Measurements from ENCODE around the gene ZNF77.
"Not testable (repeated sequence)": the region's sequence is repeated elsewhere in the genome, so short reads cannot be mapped to it uniquely, and the experiment has no call there.

Gene ZNF77

DNA sequence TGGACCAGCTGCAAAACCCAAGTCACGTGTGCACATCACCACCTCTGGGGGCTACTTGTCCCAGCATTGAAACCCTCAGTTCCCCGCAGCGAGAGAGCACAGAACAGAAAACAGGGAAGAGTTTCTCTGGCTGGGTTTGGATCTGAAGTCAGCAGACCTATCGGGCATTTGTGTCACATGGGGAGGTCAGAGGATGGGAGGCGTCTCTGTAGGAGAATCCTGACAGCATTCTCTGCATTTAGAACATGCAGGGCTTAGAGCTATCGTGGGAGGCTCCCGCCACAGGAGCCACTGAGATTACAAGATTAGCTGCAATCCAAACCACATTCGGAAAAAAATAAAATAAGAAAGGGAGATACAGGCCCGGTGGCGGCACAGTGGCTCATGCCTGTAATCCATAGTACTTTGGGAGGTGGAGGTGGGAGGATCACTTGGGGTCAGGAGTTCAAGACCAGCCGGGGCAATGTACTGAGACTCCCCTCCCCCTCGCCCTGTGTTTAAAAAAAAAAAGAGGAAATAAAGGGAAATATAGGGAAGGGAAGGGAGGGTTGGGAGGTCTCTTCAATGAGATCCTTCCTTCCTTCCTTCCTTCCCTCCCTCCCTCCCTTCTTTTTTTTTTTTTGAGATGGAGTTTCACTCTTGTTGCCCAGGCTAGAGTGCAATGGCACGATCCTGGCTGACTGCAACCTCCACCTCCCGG lies 29.7 kb upstream of the ZNF77 start:
- Histone ChIP-seq H3K27ac (peak overlapping the region in 6 of 21 experiments; percentile 10 to 84 (median 49)), H3K4me3 (no peak overlapping the region)

DNA sequence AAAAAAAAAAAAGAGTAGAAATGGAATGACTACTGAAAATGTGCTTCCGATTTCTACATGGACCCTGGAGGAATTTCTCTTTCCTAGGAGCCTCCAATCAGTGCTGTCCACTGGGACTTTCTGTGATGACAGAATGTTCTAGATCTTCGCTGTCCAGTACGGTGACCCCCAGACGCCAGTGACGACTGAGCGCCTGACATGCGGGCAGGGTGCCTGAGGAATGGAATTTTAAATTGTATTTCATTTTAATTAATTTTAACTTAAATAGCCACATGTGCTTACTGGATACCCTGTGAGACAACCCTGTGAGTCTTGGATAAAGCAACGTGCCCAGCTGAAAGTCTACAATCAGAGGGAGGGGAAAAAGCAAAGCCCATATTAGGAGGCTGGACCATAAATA lies 28.5 kb upstream of the ZNF77 start:
- no peak overlapping the region for H3K4me3 ChIP-seq
- peak overlapping the region in 4 of 21 experiments; percentile 10 to 84 (median 60) for H3K27ac ChIP-seq

GRCh38 chr19:2970201-2970835 lies 25.5 kb upstream of the ZNF77 start:
- H3K27ac ChIP-seq: peak overlapping the region in 2 of 21 experiments; percentile 9 to 65
- H3K4me3 ChIP-seq: no peak overlapping the region

- no peak overlapping the region for H3K4me3 ChIP-seq
- peak overlapping the region in 6 of 21 experiments; percentile 6 to 57 (median 35) for H3K27ac ChIP-seq
These were observed 24.3 kb upstream of the ZNF77 start for GRCh38 chr19:2969104-2969504.

DNA sequence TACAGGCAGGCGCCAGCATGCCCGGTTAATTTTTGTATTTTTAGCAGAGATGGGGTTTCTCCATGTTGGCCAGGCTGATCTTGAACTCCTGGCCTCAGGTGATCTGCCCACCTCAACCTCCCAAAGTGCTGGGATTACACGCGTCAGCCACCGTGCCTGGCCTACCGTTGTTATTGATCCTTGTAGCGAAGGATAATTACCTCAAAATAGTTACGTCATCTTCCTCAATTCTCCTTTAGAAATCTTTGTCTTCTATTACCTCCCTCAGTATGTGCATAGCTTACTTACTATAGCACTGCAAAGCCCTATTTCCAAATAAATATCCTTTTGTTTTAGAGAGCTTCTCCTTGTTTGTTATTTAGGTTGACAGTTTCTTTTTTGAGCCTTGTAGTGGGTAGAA lies 23.2 kb upstream of the ZNF77 start:
- peak overlapping the region in 1 of 21 experiments; percentile 47 for H3K27ac ChIP-seq
- no peak overlapping the region for H3K4me3 ChIP-seq

DNA sequence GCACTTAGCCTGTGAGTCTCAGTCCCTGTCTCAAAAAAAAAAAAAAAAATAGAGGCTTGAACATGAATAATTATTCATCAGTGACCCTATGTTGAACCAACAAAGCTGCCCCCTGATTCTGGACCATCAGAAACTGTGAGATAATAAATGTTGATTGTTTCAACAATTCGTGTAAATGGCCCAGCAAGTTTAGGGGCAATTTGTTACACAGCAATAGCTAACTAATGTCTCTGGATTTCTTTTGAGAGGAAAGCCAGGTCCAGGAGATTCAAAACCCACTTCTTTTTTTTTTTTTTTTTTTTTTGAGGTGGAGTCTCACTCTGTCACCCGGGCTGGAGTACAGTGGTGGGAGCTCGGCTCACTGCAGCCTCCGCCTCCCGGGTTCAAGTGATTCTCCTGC lies 20.1 kb upstream of the ZNF77 start:
- H3K27ac ChIP-seq: no peak overlapping the region

GRCh38 chr19:2963631-2964030 lies 18.9 kb upstream of the ZNF77 start:
- H3K27ac ChIP-seq, H3K4me3 ChIP-seq: not testable (repeated sequence)

More for the DNA sequence above, 20.1 kb upstream of the ZNF77 start:
- no peak overlapping the region for H3K4me3 ChIP-seq

DNA sequence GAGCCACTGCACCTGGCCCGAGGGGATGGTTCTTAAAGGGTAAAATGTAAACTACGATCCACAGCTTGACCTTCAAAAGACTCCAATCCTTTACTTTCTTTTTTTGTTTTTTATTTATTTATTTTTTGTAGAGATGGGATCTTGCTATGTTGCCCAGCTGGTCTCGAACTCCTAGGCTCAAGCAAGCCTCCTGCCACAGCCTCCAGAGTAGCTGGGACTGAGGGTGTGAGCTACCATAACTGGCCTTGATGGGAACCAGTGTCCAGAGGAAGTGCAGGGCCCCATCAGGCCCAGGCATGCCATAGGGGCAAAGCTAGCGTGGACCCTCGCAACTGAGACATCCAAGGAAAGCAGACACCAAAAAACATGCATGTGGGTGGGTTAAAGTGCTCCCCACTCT lies 18.4 kb upstream of the ZNF77 start:
- Histone ChIP-seq H3K4me3 (no peak overlapping the region), H3K27ac (no peak overlapping the region)

- H3K27ac ChIP-seq: no peak overlapping the region
- no peak overlapping the region for H3K4me3 ChIP-seq
These were observed 17.4 kb upstream of the ZNF77 start for GRCh38 chr19:2962018-2962670.

- H3K27ac ChIP-seq: no peak overlapping the region
- no peak overlapping the region for H3K4me3 ChIP-seq
These were observed 15.3 kb upstream of the ZNF77 start for GRCh38 chr19:2960120-2960519.

GRCh38 chr19:2957160-2957559 lies 12.4 kb upstream of the ZNF77 start:
- no peak overlapping the region for H3K4me3 ChIP-seq
- no peak overlapping the region for H3K27ac ChIP-seq

- H3K27ac ChIP-seq: peak overlapping the region in 18 of 21 experiments; percentile 9 to 76 (median 60)
- H3K4me3 ChIP-seq: peak overlapping the region in 3 of 7 experiments; percentile 5 to 29 (median 15)
These were observed 8.2 kb upstream of the ZNF77 start for GRCh38 chr19:2952953-2953481.

- Histone ChIP-seq H3K4me3 (peak overlapping the region; percentile 71 to 92 (median 81)), H3K27ac (peak overlapping the region; percentile 76 to 98 (median 95))
These were observed 5.7 kb upstream of the ZNF77 start for GRCh38 chr19:2950286-2951124.

- H3K27ac ChIP-seq: peak overlapping the region; percentile 76 to 98 (median 95)
These were observed 5.1 kb upstream of the ZNF77 start for GRCh38 chr19:2949939-2950285.

DNA sequence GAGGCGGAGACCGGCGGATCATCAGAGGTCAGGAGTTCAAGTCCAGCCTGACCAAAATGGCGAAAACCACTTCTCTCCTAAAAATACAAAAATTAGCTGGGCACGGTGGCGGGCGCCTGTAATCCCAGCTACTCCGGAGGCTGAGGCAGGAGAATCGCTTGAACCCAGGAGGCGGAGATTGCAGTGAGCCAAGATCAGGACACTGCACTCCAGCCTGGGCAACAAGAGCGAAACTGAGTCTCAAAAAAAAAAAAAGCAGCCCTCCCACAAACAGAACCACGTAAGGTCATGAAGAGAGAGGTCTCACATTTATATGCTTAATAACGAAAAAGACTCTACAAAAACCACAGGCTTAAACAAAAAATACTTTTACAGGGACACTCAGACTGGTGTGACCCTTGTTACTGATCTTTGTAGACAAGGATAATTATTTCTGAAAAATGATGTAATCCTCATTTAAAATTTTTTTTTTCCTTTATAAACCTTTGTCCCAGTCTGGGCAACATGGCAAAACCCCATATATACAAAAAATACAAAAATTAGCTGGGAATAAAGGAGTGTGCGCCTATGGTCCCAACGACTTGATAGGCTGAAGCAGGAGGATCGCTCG lies 909 bp upstream of the ZNF77 start:
- Histone ChIP-seq H3K4me3 (peak overlapping the region; percentile 72 to 95 (median 80)), H3K27ac (peak overlapping the region in 20 of 21 experiments; percentile 54 to 94 (median 86))

More at GRCh38 chr19:2949939-2950285, 5.1 kb upstream of the ZNF77 start:
- peak overlapping the region; percentile 71 to 92 (median 81) for H3K4me3 ChIP-seq

GRCh38 chr19:2944403-2944774 lies 382 bp downstream of the ZNF77 start:
- H3K4me3 ChIP-seq: peak overlapping the region; percentile 72 to 95 (median 80)
- peak overlapping the region in 20 of 21 experiments; percentile 48 to 94 (median 84) for H3K27ac ChIP-seq

GRCh38 chr19:2942928-2943640 lies 1.7 kb downstream of the ZNF77 start:
- Histone ChIP-seq H3K27ac (no peak overlapping the region), H3K4me3 (no peak overlapping the region)

DNA sequence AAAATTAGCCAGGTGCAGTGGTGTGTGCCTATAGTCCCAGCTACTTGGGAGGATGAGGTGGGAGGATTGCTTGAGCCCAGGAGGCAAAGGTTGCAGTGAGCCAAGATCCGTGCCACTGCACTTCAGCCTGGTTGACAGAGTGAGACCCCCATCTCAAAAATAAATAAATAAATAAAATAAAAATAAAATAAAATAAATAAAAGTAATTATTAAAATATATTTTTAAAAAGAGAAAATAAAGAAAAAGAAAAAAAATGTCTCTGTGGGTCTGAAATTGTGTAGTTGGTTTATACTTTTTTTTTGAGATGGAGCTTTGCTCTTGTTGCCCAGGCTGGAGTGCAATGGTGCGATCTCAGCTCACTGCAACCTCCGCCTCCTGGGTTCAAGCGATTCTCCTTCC lies 8.9 kb downstream of the ZNF77 start:
- H3K27ac ChIP-seq, H3K4me3 ChIP-seq: not testable (repeated sequence)

DNA sequence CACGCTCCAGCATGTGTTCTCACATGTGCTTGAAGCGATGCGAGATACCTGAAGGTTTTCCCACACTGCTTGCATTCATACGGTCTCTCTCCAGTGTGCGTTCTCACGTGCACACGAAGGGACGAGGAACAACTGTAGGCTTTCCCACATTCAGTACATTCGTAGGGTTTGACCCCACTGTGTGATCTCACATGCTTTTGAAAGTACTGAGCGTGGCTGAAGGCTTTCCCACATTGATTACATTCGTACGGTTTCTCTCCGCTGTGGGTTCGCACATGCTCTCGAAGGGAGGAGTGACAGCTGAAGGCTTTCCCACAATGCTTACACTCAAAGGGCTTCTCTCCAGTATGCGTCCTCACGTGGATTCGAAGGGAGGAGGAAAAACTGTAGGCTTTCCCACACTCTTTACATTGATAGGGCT lies 11.3 kb downstream of the ZNF77 start:
- Histone ChIP-seq H3K4me3 (no peak overlapping the region), H3K27ac (no peak overlapping the region)
